HepG2 (cell line): ENCODE measurements around the gene PSEN2. TPM values are rescaled to one million over a fixed set of nuclear protein-coding genes. Genes with fewer than 3 reads are reported as not detected.

Source experiments
- ATAC-seq: fragments of 200-7000 bp; cut with Tn5 transposase; 3 replicates; pipeline ENCODE4 v1.9.1; 2020; ENCODE audit warnings: mild to moderate bottlenecking, moderate library complexity
- BruUV-seq: library from RNA; stranded (reverse); fragments of 400-500 nt; replicated peaks from 2 replicates; lab custom pipeline; 2021; lab: Mats Ljungman, UMichigan
- CTCF ChIA-PET: fragments of 300-600 bp; formaldehyde crosslinking; extraction: SDS; loops from one replicate; lab custom pipeline; 2021; ENCODE audit warnings: low total read pairs, inconsistent platforms, low intra/inter-chr PET ratio; lab: Yijun Ruan, JAX
- POLR2A ChIA-PET: fragments of 350-600 bp; sonication (Branson Sonifier 250); formaldehyde crosslinking; loops from one replicate; lab custom pipeline; 2020; ENCODE audit warnings: antibody characterized with exemption, inconsistent platforms; lab: Yijun Ruan, JAX
- DNase-seq: peaks from one replicate; pipeline ENCODE4 v3.0.0-alpha.2; 2015; ENCODE audit warnings: low spot score
- FAIRE-seq: peaks from 3 replicates; lab custom pipeline; 2011; peaks lifted over from hg19 to GRCh38; lab: Jason Lieb, UNC
- H2AFZ ChIP-seq: one replicate; pipeline ENCODE4 v1.6.1; 2011; ENCODE audit warnings: low read length, inconsistent platforms
- H3K27ac ChIP-seq: fragments of 300-600 bp; 3 replicates; pipeline ENCODE4 v1.8.0; 2011; ENCODE audit warnings: mixed run types, mild to moderate bottlenecking, mixed read lengths, low read length, inconsistent platforms; ENCODE audit not compliant: insufficient read depth; ENCODE audit errors: extremely low read length
- H3K27me3 ChIP-seq, 2 experiments: fragments of 200-600 bp in 1 of 2; 2 replicates in 1 of 2; 3 replicates in 1 of 2; pipeline versions ENCODE4 v1.6.0 to v1.8.0; 2011; ENCODE audit warnings: low read length in 2 of 2, mild to moderate bottlenecking in 2 of 2, moderate library complexity in 2 of 2, inconsistent platforms in 1 of 2; ENCODE audit not compliant: insufficient read depth in 2 of 2, control insufficient read depth in 1 of 2
- H3K36me3 ChIP-seq, 2 experiments: fragments of 200-600 bp in 1 of 2; replicated peaks in 1 of 2; 2 replicates in 1 of 2; 3 replicates in 1 of 2; pipeline versions ENCODE4 v1.5.1 to v1.8.0; 2011; ENCODE audit warnings: low read length in 2 of 2, inconsistent platforms in 1 of 2; ENCODE audit not compliant: insufficient read depth in 2 of 2, control insufficient read depth in 1 of 2
- H3K4me1 ChIP-seq: 2 replicates; pipeline ENCODE4 v1.5.1; 2012; ENCODE audit warnings: low read length, inconsistent platforms; ENCODE audit not compliant: insufficient read depth
- H3K4me2 ChIP-seq: 2 replicates; pipeline ENCODE4 v1.6.0; 2011; ENCODE audit warnings: low read depth, low read length, inconsistent platforms
- H3K4me3 ChIP-seq, 3 experiments: fragments of 200-600 bp in 1 of 3; sonication (generic), shearing (Covaris generic) in 1 of 3; replicated peaks in 1 of 3; 2 replicates each; pipeline ENCODE4 v1.5.1; 2011 to 2016; ENCODE audit warnings: low read length in 3 of 3, inconsistent platforms in 2 of 3, low read depth in 2 of 3, mild to moderate bottlenecking in 2 of 3, control low read depth in 1 of 3, mixed read lengths in 1 of 3; ENCODE audit not compliant: insufficient read depth in 1 of 3
- H3K79me2 ChIP-seq: one replicate; pipeline ENCODE4 v1.6.1; 2011; ENCODE audit warnings: low read length, inconsistent platforms; ENCODE audit not compliant: insufficient read depth
- H3K9ac ChIP-seq: 2 replicates; pipeline ENCODE4 v1.6.0; 2011; ENCODE audit warnings: mild to moderate bottlenecking, low read depth, low read length, inconsistent platforms; ENCODE audit not compliant: insufficient read depth
- H3K9me3 ChIP-seq: 2 replicates; pipeline ENCODE4 v1.5.1; 2012; ENCODE audit warnings: mild to moderate bottlenecking, low read length
- H4K20me1 ChIP-seq: 2 replicates; pipeline ENCODE4 v1.6.0; 2011; ENCODE audit warnings: inconsistent platforms, mild to moderate bottlenecking, low read length, moderate library complexity; ENCODE audit not compliant: insufficient read depth
- AGO2 ChIP-seq: fragments of 200-400 bp; formaldehyde crosslinking; optimal IDR thresholded peaks from 2 replicates; pipeline ENCODE3; 2017; ENCODE audit warnings: mild to moderate bottlenecking, low read depth, low read length, moderate library complexity
- HNRNPUL1 ChIP-seq: fragments of 200-400 bp; formaldehyde crosslinking; IDR thresholded peaks from 2 replicates; pipeline ENCODE4 v1.6.1; 2017; ENCODE audit warnings: low read depth, mild to moderate bottlenecking, low read length, moderate library complexity
- JUN ChIP-seq: sonication (generic); formaldehyde crosslinking; IDR thresholded peaks from 2 replicates; pipeline ENCODE4 v1.4.0; 2020; ENCODE audit warnings: mild to moderate bottlenecking, missing genetic modification reagents
- MAZ ChIP-seq, 2 experiments: sonication (generic) in 1 of 2; formaldehyde crosslinking in 1 of 2; IDR thresholded peaks; 2 replicates each; pipeline versions ENCODE4 v1.5.0 to v1.6.1; 2012 to 2020; ENCODE audit warnings: low read depth in 2 of 2, mild to moderate bottlenecking in 2 of 2, borderline replicate concordance in 1 of 2, improper control_type of control experiment in 1 of 2, low read length in 1 of 2, missing genetic modification reagents in 1 of 2, moderate library complexity in 1 of 2
- MXD1 ChIP-seq: sonication (generic); formaldehyde crosslinking; IDR thresholded peaks from 2 replicates; pipeline ENCODE4 v1.4.0; 2020; ENCODE audit warnings: mild to moderate bottlenecking, missing genetic modification reagents
- NRL ChIP-seq: sonication (generic); formaldehyde crosslinking; IDR thresholded peaks from 2 replicates; pipeline ENCODE4 v1.5.0; 2020; ENCODE audit warnings: missing genetic modification reagents, mild to moderate bottlenecking, moderate library complexity, borderline replicate concordance
- POLR2G ChIP-seq: fragments of 200-400 bp; formaldehyde crosslinking; IDR thresholded peaks from 2 replicates; pipeline ENCODE4 v1.6.1; 2018; ENCODE audit warnings: mild to moderate bottlenecking, low read depth, low read length, moderate library complexity
- RAD21 ChIP-seq: fragments of 450-650 bp; formaldehyde crosslinking; IDR thresholded peaks from 2 replicates; pipeline ENCODE4 v1.5.0; 2020; ENCODE audit warnings: mild to moderate bottlenecking
- RFX3 ChIP-seq: IDR thresholded peaks from 2 replicates; pipeline ENCODE4 v1.6.1; 2016; ENCODE audit warnings: missing biosample characterization, missing genetic modification reagents
- SP4 ChIP-seq: sonication (generic); formaldehyde crosslinking; IDR thresholded peaks from 2 replicates; pipeline ENCODE4 v1.8.1; 2023; ENCODE audit warnings: mild to moderate bottlenecking, missing genetic modification reagents
- ZNF446 ChIP-seq: sonication (generic); formaldehyde crosslinking; IDR thresholded peaks from 2 replicates; pipeline ENCODE4 v1.5.0; 2020; ENCODE audit warnings: mild to moderate bottlenecking, missing genetic modification reagents
- ZNF678 ChIP-seq: sonication (generic); formaldehyde crosslinking; IDR thresholded peaks from 2 replicates; pipeline ENCODE4 v1.4.0; 2020; ENCODE audit warnings: mild to moderate bottlenecking, missing genetic modification reagents
- ZNF713 ChIP-seq: sonication (generic); formaldehyde crosslinking; IDR thresholded peaks from 2 replicates; pipeline ENCODE4 v1.4.0; 2020; ENCODE audit warnings: mild to moderate bottlenecking, missing genetic modification reagents
- ZSCAN30 ChIP-seq: sonication (generic); formaldehyde crosslinking; IDR thresholded peaks from 2 replicates; pipeline ENCODE4 v1.5.0; 2020; ENCODE audit warnings: mild to moderate bottlenecking, missing genetic modification reagents
- WGBS: methylation state at CpG from one replicate; pipeline ENCODE4 v1.1.6; 2017; ENCODE audit warnings: low lambda C conversion rate; 5-methylcytosine and 5-hydroxymethylcytosine counted together
- in situ Hi-C: cut with HindIII; loops from 2 replicates; pipeline ENCODE4 v1.10.0; 2017; ENCODE audit warnings: low pct_unique_long_range_greater_than_20kb; ENCODE audit not compliant: extremely low pct_ligation_motif_present
- intact Hi-C: fragments of 100-400 bp; cut with micrococcal nuclease; formaldehyde crosslinking; loops from one replicate; pipeline ENCODE4 v1.10.0; 2022; ENCODE audit not compliant: unreplicated experiment
- polyA plus RNA-seq, 8 experiments: library from polyadenylated mRNA; depleted of rRNA in 3 of 8; stranded (reverse) in 7 of 8; unstranded in 1 of 8; fragments of >200 nt; fragmentation: Illumina TruSeq in 4 of 8; extraction: Trizol in 4 of 8; gene quantifications; 2 replicates each; pipeline versions ENCODE4 v1.2.1 to v1.2.3, GENCODE V29; 2011 to 2016; ENCODE audit warnings: low read depth in 4 of 8, missing spikeins in 1 of 8, mixed read lengths in 1 of 8; ENCODE audit not compliant: insufficient read depth in 1 of 8
- total RNA-seq, 5 experiments: library from RNA; depleted of rRNA; stranded (reverse); fragments of >200 nt; fragmentation: Illumina TruSeq; extraction: Trizol; gene quantifications; 2 replicates each; pipeline ENCODE4 v1.2.3, GENCODE V29; 2016; ENCODE audit warnings: low read depth in 1 of 5
- TF ChIP-seq, protein P1 (sequence below): sonication (generic); formaldehyde crosslinking; IDR thresholded peaks from 2 replicates; pipeline ENCODE4 v1.5.1; 2020; ENCODE audit warnings: missing genetic modification reagents, mild to moderate bottlenecking, borderline replicate concordance

Gene PSEN2
- total and polyA plus RNA-seq, 2 of the 13 experiments (the other 11 are each of a cell fraction or from before 2014, with no cell fraction given), result 5.9 to 13.1 TPM

- peak; percentile 56 for TF ChIP-seq MXD1
- TF ChIP-seq POLR2G, result peak; percentile 60; the same call in 1 of the 2 replicates
- no peak for TF ChIP-seq ZNF446 (CRISPR knock-in tag)
- TF ChIP-seq SP4 (CRISPR knock-in tag), result peak; percentile 76; the same call in 1 of the 2 replicates
- TF ChIP-seq ZSCAN30 (CRISPR knock-in tag), result 0 out of 2 replicates have a peak, but pooled peaks have one; percentile 44
- TF ChIP-seq NRL, result 0 out of 2 replicates have a peak, but pooled peaks have one; percentile 6
- TF ChIP-seq RAD21, result 0 out of 2 replicates have a peak, but pooled peaks have one; percentile 30
- TF ChIP-seq MAZ (IDR thresholded peaks at IDR 0.05; ENCODE audit: borderline replicate concordance, low read depth, low read length), result no peak
- TF ChIP-seq MAZ (CRISPR knock-in tag; IDR thresholded peaks at IDR 0.05; ENCODE audit: low read depth), result peak; percentile 78
- TF ChIP-seq ZNF713 (CRISPR knock-in tag), result no peak
These were observed at the start of gene PSEN2 (continued) for GRCh38 chr1:226870401-226871279.

DNA sequence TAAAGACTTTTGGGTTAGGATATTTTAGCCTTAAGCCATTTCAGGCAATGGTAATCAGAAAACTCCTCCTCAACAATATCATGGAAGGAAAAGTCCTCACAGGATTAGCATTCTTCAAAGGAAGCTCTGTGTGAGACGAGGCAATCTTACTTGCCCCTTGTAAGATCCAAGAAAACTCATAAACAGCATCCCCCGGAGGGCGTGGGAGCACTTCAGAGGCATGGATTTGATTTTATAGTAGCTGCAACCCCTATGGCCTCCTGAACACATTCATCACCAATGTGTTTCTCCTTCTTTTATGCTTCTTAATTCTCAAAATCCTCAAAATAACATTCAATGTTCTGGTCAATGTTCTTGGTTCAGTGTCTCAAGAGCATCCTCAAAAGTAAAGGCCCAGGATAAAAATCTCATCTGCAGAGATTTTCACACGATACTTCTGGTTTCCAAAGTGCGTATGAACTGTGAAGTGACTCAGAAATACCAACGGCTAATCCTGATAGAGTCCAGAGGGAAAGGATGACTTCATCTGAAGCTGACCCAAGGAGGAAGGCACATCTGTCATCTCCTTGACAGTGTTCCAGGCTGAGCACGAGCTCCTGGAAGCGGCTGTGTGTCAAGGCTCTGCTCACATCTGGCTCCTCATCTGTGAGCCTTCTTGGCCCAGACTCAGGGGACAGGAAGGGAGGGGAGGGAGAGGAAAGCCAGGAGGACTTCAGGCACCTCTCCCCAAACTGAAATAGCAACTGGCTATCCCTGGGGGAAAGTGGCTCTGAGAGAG, 49.3 kb upstream of the PSEN2 start:
- no TSS peak for BruUV-seq
- DNase-seq (no peak), ATAC-seq (no peak), FAIRE-seq (no peak)
- Histone ChIP-seq H2AFZ (no peak overlapping the region), H3K27ac (no peak overlapping the region), H4K20me1 (0 out of 2 replicates have a peak, but pooled peaks cover 5% of the 10 kb centered on the region), H3K4me1 (no peaks in the 10 kb centered on the region), H3K4me2 (no peak overlapping the region), H3K4me3 (no peak overlapping the region), H3K27me3 (peaks cover 2 to 47% of the 10 kb centered on the region in 2 experiments; a peak in 2 of 5 replicates), H3K36me3 (no peaks in the 10 kb centered on the region), H3K79me2 (no peaks in the 10 kb centered on the region), H3K9me3 (no peaks in the 10 kb centered on the region), H3K9ac (no peak overlapping the region)
- ChIA-PET CTCF (no interaction called here), POLR2A (no interaction called here)
- in situ Hi-C loops, result no loop called here
- 8% methylated on average over 8 of the region's 8 CpGs for WGBS
- TF ChIP-seq HNRNPUL1 (no peak), ZNF678 (CRISPR knock-in tag) (no peak), JUN (CRISPR knock-in tag) (no peak), RFX3 (CRISPR knock-in tag) (no peak), AGO2 (no peak)
- TF ChIP-seq, protein P1, sequence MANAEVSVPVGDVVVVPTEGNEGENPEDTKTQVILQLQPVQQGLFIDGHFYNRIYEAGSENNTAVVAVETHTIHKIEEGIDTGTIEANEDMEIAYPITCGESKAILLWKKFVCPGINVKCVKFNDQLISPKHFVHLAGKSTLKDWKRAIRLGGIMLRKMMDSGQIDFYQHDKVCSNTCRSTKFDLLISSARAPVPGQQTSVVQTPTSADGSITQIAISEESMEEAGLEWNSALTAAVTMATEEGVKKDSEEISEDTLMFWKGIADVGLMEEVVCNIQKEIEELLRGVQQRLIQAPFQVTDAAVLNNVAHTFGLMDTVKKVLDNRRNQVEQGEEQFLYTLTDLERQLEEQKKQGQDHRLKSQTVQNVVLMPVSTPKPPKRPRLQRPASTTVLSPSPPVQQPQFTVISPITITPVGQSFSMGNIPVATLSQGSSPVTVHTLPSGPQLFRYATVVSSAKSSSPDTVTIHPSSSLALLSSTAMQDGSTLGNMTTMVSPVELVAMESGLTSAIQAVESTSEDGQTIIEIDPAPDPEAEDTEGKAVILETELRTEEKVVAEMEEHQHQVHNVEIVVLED (CRISPR knock-in tag), result no peak
- intact Hi-C loops, result no loop called here
